ENCODE data around the gene SNX20.

DNA sequence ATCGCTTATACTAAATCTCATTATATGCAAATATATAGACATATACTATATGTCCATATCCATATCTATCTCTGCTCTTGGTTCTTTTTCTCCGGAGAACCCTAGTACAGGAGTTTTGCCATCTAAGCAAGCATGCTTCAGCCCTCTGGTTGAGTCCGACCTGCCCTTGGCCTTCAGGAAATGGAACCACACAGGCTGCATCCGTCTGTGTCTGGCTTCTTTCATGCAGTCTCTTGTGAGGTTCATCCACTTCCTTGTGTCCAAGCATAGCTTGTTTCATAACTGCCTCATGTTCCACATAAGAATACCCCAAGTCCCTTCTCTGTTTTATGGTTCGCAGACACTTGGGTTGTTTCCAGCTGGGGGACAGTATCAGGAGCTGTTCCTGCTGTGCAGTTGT lies 16.8 kb downstream of the SNX20 start:
- TF ChIP-seq, protein P1, sequence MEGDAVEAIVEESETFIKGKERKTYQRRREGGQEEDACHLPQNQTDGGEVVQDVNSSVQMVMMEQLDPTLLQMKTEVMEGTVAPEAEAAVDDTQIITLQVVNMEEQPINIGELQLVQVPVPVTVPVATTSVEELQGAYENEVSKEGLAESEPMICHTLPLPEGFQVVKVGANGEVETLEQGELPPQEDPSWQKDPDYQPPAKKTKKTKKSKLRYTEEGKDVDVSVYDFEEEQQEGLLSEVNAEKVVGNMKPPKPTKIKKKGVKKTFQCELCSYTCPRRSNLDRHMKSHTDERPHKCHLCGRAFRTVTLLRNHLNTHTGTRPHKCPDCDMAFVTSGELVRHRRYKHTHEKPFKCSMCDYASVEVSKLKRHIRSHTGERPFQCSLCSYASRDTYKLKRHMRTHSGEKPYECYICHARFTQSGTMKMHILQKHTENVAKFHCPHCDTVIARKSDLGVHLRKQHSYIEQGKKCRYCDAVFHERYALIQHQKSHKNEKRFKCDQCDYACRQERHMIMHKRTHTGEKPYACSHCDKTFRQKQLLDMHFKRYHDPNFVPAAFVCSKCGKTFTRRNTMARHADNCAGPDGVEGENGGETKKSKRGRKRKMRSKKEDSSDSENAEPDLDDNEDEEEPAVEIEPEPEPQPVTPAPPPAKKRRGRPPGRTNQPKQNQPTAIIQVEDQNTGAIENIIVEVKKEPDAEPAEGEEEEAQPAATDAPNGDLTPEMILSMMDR (IDR thresholded peaks at IDR 0.05): no peak
- TF ChIP-seq POLR2A (IDR thresholded peaks at IDR 0.05): no peak
- TF ChIP-seq POLR2AphosphoS5 (IDR thresholded peaks at IDR 0.05): no peak

Measured in prostate gland (tissue), 2 donors.